GM18505 (cell line): Measurements from ENCODE around the gene CACNB3.
A peak's percentile ranks its signal among the peaks of the same experiment; 100 is the strongest.

Experiments
- ATAC-seq: cut with Tn5 transposase; IDR thresholded peaks from one replicate; pipeline ENCODE4 v1.9.1; 2021; ENCODE audit not compliant: unreplicated experiment
- POLR2A ChIP-seq: IDR thresholded peaks from 4 replicates; pipeline ENCODE4 v1.6.1; 2011; ENCODE audit warnings: borderline replicate concordance; ENCODE audit not compliant: insufficient read depth, insufficient read length; ENCODE audit errors: extremely low read depth

Gene CACNB3

GRCh38 chr12:48800457-48800856, 17.8 kb upstream of the CACNB3 start:
- no peak for TF ChIP-seq POLR2A
- ATAC-seq = no peak

- TF ChIP-seq POLR2A = no peak
- ATAC-seq = no peak
Measured at GRCh38 chr12:48800971-48801370, 17.3 kb upstream of the CACNB3 start.

GRCh38 chr12:48803675-48804074, 14.6 kb upstream of the CACNB3 start:
- no peak for TF ChIP-seq POLR2A
- no peak for ATAC-seq

- ATAC-seq = no peak
- no peak for TF ChIP-seq POLR2A
Measured at GRCh38 chr12:48807981-48808380, 10.3 kb upstream of the CACNB3 start.

GRCh38 chr12:48810903-48811431, 7.3 kb upstream of the CACNB3 start:
- TF ChIP-seq POLR2A = no peak
- ATAC-seq = no peak

- ATAC-seq = no peak
- TF ChIP-seq POLR2A = no peak
Measured at GRCh38 chr12:48811437-48812090, 6.7 kb upstream of the CACNB3 start.

- TF ChIP-seq POLR2A = no peak
- no peak for ATAC-seq
Measured at GRCh38 chr12:48812389-48812788, 5.9 kb upstream of the CACNB3 start.

GRCh38 chr12:48813465-48814261, 4.6 kb upstream of the CACNB3 start:
- ATAC-seq = no peak
- TF ChIP-seq POLR2A = no peak

- peak; percentile 75 for ATAC-seq
- TF ChIP-seq POLR2A = peak; percentile 50
Measured at GRCh38 chr12:48814262-48815125, 3.8 kb upstream of the CACNB3 start.

GRCh38 chr12:48815126-48816110, 2.9 kb upstream of the CACNB3 start:
- no peak for TF ChIP-seq POLR2A
- peak; percentile 30 for ATAC-seq

GRCh38 chr12:48816143-48816854, 2.0 kb upstream of the CACNB3 start:
- no peak for TF ChIP-seq POLR2A
- ATAC-seq = no peak
